ENCODE measurements around the gene CSKMT. TPM values are rescaled to one million over a fixed set of nuclear protein-coding genes. Genes with fewer than 3 reads are reported as not detected.

CSKMT gene
- total RNA-seq, 1 experiment from 2014 or later, result 19.2 TPM

GRCh38 chr11:62621027-62621566, 44.0 kb upstream of the CSKMT start:
- Histone ChIP-seq H3K4me3 (peak overlapping the region; percentile 79), H2AFZ (peak overlapping the region; percentile 88), H3K9me3 (ENCODE audit: insufficient read depth, low read depth) (no peaks in the 10 kb centered on the region), H3K36me3 (ENCODE audit: low read depth) (peaks cover 6% of the 10 kb centered on the region; the same call in 1 of the 2 replicates), H3K27ac (peak overlapping the region; percentile 86), H3K9me2 (ENCODE audit: insufficient read depth) (no peaks in the 10 kb centered on the region), H3K27me3 (ENCODE audit: insufficient read depth, low read depth) (no peaks in the 10 kb centered on the region), H3K79me2 (ENCODE audit: low read depth) (peaks cover 18% of the 10 kb centered on the region), H3K4me1 (replicated peaks; ENCODE audit: insufficient read depth) (peaks cover 20% of the 10 kb centered on the region), H4K20me1 (ENCODE audit: insufficient read depth) (no peaks in the 10 kb centered on the region), H3K4me2 (peak overlapping the region; percentile 75), H3F3A (ENCODE audit: insufficient read depth, low read depth) (peaks cover 50% of the 10 kb centered on the region)
- CTCF ChIA-PET, result interaction anchor here (0.6 to 1.0 kb wide), 2 partner anchors 29 to 166 kb away, joined by 3 to 5 read pairs; partner anchors contain the start of gene TUT1
- BruUV-seq (replicated peaks), result TSS peak; percentile 29
- DNase-seq, result no peak
- no peak for TF ChIP-seq CTCF (conservative IDR thresholded peaks at IDR 0.05)
- TF ChIP-seq EZH2 (IDR thresholded peaks at IDR 0.05; ENCODE audit: low read depth), result no peak
- POLR2A ChIA-PET (ENCODE audit: unreplicated experiment), result interaction anchor here (0.6 to 1.6 kb wide), 5 partner anchors 29 to 609 kb away, joined by 3 to 15 read pairs (median 9); partner anchors contain the start of genes C11orf98, CSKMT, HNRNPUL2 and INTS5
- intact Hi-C loops (cut with micrococcal nuclease; ENCODE audit: unreplicated experiment), result loop anchor here (5.0 kb wide), 1 partner anchor 46 kb away; the partner anchor contains the start of genes C11orf98 and CSKMT

GRCh38 chr11:62621567-62622470, 43.3 kb upstream of the CSKMT start, which contains the start of gene B3GAT3:
TSS of gene B3GAT3 (minus strand) at chr11:62621986. CDS start at chr11:62621947, 39 bp downstream.
- Histone ChIP-seq H3K79me2 (ENCODE audit: low read depth) (peaks cover 18% of the 10 kb centered on the region), H3K4me3 (peak within 1 kb of the TSS; percentile 79), H3F3A (ENCODE audit: insufficient read depth, low read depth) (peaks cover 51% of the 10 kb centered on the region), H4K20me1 (ENCODE audit: insufficient read depth) (no peaks in the 10 kb centered on the region), H3K27me3 (ENCODE audit: insufficient read depth, low read depth) (no peaks in the 10 kb centered on the region), H3K9me2 (ENCODE audit: insufficient read depth) (no peaks in the 10 kb centered on the region), H3K4me2 (peak within 1 kb of the TSS; percentile 75), H3K27ac (peak within 1 kb of the TSS; percentile 86), H2AFZ (peak within 1 kb of the TSS; percentile 88), H3K9me3 (ENCODE audit: insufficient read depth, low read depth) (no peaks in the 10 kb centered on the region), H3K4me1 (replicated peaks; ENCODE audit: insufficient read depth) (peaks cover 20% of the 10 kb centered on the region), H3K36me3 (ENCODE audit: low read depth) (peaks cover 13% of the 10 kb centered on the region; the same call in 1 of the 2 replicates)
- no peak for TF ChIP-seq EZH2 (IDR thresholded peaks at IDR 0.05; ENCODE audit: low read depth)
- no peak for TF ChIP-seq CTCF (conservative IDR thresholded peaks at IDR 0.05)
- ChIA-PET POLR2A (ENCODE audit: unreplicated experiment) (interaction anchor here (0.6 to 1.6 kb wide), 13 partner anchors 9 to 1059 kb away, joined by 3 to 15 read pairs (median 4); partner anchors contain the start of genes C11orf98, CSKMT, EML3 and HNRNPUL2), CTCF (interaction anchor here (0.6 to 1.0 kb wide), 3 partner anchors 30 to 165 kb away, joined by 3 to 6 read pairs (median 5); partner anchors contain the start of gene TUT1)
- peak; percentile 97 to 100 for DNase-seq
- no TSS peak for BruUV-seq (replicated peaks)
- intact Hi-C loops (cut with micrococcal nuclease; ENCODE audit: unreplicated experiment), result loop anchor here (1.0 to 5.0 kb wide), 3 partner anchors 24 to 45 kb away; partner anchors contain the start of genes C11orf98, CSKMT, GANAB and TUT1
